Neutrophil (primary cell): ENCODE measurements around the gene SNAPC3.

Experiments
- H3K27ac ChIP-seq: fragments of 200-600 bp; sonication (generic); 2 replicates; pipeline ENCODE4 v1.5.1; 2016; ENCODE audit warnings: mild to moderate bottlenecking, moderate library complexity
- H3K27me3 ChIP-seq: fragments of 200-600 bp; sonication (generic); 2 replicates; pipeline ENCODE4 v1.6.0; 2016; ENCODE audit warnings: mild to moderate bottlenecking
- H3K36me3 ChIP-seq: fragments of 200-600 bp; sonication (generic); 2 replicates; pipeline ENCODE4 v1.5.1; 2017
- H3K4me1 ChIP-seq, 2 experiments: fragments of 200-600 bp in 1 of 2; sonication (generic) in 1 of 2; 1 replicate in 1 of 2; 2 replicates in 1 of 2; pipeline versions ENCODE4 v1.5.1 to v1.6.1; 2013 to 2016; ENCODE audit warnings: low read depth in 1 of 2, low read length in 1 of 2, mild to moderate bottlenecking in 1 of 2, moderate library complexity in 1 of 2; ENCODE audit not compliant: control insufficient read depth in 1 of 2, insufficient read depth in 1 of 2
- H3K4me3 ChIP-seq, 2 experiments: fragments of 200-600 bp in 1 of 2; sonication (generic) in 1 of 2; 1 replicate in 1 of 2; 2 replicates in 1 of 2; pipeline ENCODE4 v1.5.1; 2013 to 2016; ENCODE audit warnings: low read depth in 1 of 2, low read length in 1 of 2, mild to moderate bottlenecking in 1 of 2, moderate library complexity in 1 of 2
- H3K9me3 ChIP-seq: fragments of 200-600 bp; sonication (generic); 2 replicates; pipeline ENCODE4 v1.5.1; 2016
- TF ChIP-seq, protein P1 (sequence below): fragments of 200-600 bp; sonication (generic); IDR thresholded peaks from 2 replicates; pipeline ENCODE4 v1.5.1; 2016; ENCODE audit warnings: antibody characterized with exemption

Gene SNAPC3

GRCh38 chr9:15381491-15381890, 41.2 kb upstream of the SNAPC3 start:
- Histone ChIP-seq H3K36me3 (no peaks in the 10 kb centered on the region), H3K4me1 (no peaks in the 10 kb centered on the region), H3K27ac (no peak overlapping the region), H3K9me3 (no peaks in the 10 kb centered on the region), H3K27me3 (no peaks in the 10 kb centered on the region), H3K4me3 (no peak overlapping the region)
- TF ChIP-seq, protein P1, sequence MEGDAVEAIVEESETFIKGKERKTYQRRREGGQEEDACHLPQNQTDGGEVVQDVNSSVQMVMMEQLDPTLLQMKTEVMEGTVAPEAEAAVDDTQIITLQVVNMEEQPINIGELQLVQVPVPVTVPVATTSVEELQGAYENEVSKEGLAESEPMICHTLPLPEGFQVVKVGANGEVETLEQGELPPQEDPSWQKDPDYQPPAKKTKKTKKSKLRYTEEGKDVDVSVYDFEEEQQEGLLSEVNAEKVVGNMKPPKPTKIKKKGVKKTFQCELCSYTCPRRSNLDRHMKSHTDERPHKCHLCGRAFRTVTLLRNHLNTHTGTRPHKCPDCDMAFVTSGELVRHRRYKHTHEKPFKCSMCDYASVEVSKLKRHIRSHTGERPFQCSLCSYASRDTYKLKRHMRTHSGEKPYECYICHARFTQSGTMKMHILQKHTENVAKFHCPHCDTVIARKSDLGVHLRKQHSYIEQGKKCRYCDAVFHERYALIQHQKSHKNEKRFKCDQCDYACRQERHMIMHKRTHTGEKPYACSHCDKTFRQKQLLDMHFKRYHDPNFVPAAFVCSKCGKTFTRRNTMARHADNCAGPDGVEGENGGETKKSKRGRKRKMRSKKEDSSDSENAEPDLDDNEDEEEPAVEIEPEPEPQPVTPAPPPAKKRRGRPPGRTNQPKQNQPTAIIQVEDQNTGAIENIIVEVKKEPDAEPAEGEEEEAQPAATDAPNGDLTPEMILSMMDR: no peak

GRCh38 chr9:15386465-15386864, 36.2 kb upstream of the SNAPC3 start:
- Histone ChIP-seq H3K27me3 (no peaks in the 10 kb centered on the region), H3K4me1 (no peaks in the 10 kb centered on the region), H3K27ac (no peak overlapping the region), H3K4me3 (no peak overlapping the region), H3K9me3 (no peaks in the 10 kb centered on the region), H3K36me3 (no peaks in the 10 kb centered on the region)
- TF ChIP-seq, protein P1: no peak

GRCh38 chr9:15389173-15389572, 33.5 kb upstream of the SNAPC3 start:
- no peaks in the 10 kb centered on the region for H3K27me3 ChIP-seq
- no peak overlapping the region for H3K27ac ChIP-seq
- TF ChIP-seq, protein P1: no peak
- H3K36me3 ChIP-seq: no peaks in the 10 kb centered on the region
- H3K4me3 ChIP-seq: no peak overlapping the region
- no peaks in the 10 kb centered on the region for H3K9me3 ChIP-seq
- H3K4me1 ChIP-seq: no peaks in the 10 kb centered on the region

- Histone ChIP-seq H3K4me1 (no peaks in the 10 kb centered on the region), H3K27me3 (no peaks in the 10 kb centered on the region), H3K9me3 (no peaks in the 10 kb centered on the region), H3K4me3 (no peak overlapping the region), H3K36me3 (no peaks in the 10 kb centered on the region), H3K27ac (no peak overlapping the region)
- TF ChIP-seq, protein P1: no peak
Measured at GRCh38 chr9:15389631-15390030, 33.0 kb upstream of the SNAPC3 start.

- H3K9me3 ChIP-seq: no peaks in the 10 kb centered on the region
- no peaks in the 10 kb centered on the region for H3K36me3 ChIP-seq
- H3K4me1 ChIP-seq: no peaks in the 10 kb centered on the region
- no peak overlapping the region for H3K27ac ChIP-seq
- no peaks in the 10 kb centered on the region for H3K27me3 ChIP-seq
- TF ChIP-seq, protein P1: no peak
- no peak overlapping the region for H3K4me3 ChIP-seq
Measured at GRCh38 chr9:15390201-15390600, 32.5 kb upstream of the SNAPC3 start.

DNA sequence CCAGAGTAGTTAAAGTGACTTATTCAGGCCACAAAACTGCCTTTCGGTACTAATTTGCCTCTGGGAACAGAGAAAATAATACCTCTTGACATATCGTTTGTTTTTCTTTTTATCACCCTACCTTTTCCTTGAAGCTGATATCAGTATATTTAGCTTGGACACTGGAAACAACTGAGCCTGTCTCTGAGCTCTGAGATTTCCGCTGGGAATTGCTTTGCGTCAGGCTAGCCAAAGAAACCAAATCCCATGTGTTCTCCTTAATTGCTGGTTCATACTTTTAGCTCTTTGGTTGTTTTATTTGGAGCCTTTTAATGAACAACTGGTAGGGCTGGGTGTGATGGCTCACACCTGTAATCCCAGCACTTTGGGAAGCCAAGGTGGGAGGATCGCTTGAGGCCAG, 30.3 kb upstream of the SNAPC3 start:
- H3K4me3 ChIP-seq: no peak overlapping the region
- H3K36me3 ChIP-seq: no peaks in the 10 kb centered on the region
- no peaks in the 10 kb centered on the region for H3K27me3 ChIP-seq
- no peaks in the 10 kb centered on the region for H3K9me3 ChIP-seq
- no peaks in the 10 kb centered on the region for H3K4me1 ChIP-seq
- TF ChIP-seq, protein P1: no peak
- no peak overlapping the region for H3K27ac ChIP-seq
